BE2C (cell line): ENCODE results near the gene NARF.

Experiments used
- DNase-seq: peaks from one replicate; pipeline ENCODE4 v3.0.0-alpha.2; 2020
- H3K27me3 ChIP-seq: fragments of 250-450 bp; sonication (Bioruptor Pico); 2 replicates; pipeline ENCODE4 v1.5.1; 2020; ENCODE audit warnings: mild to moderate bottlenecking
- H3K36me3 ChIP-seq: fragments of 250-450 bp; sonication (Bioruptor Pico); 2 replicates; pipeline ENCODE4 v1.5.1; 2020; ENCODE audit warnings: mild to moderate bottlenecking
- H3K4me1 ChIP-seq: fragments of 250-450 bp; sonication (Bioruptor Pico); 2 replicates; pipeline ENCODE4 v1.5.1; 2020
- H3K4me3 ChIP-seq: 2 replicates; pipeline ENCODE4 v1.5.1; 2011; ENCODE audit warnings: low read depth, low read length
- H3K9me3 ChIP-seq: fragments of 250-450 bp; sonication (Bioruptor Pico); 2 replicates; pipeline ENCODE4 v1.5.1; 2020
- TF ChIP-seq, protein P1 (sequence below): IDR thresholded peaks from 2 replicates; pipeline ENCODE4 v1.5.1; 2012; ENCODE audit warnings: mild to moderate bottlenecking, low read depth, low read length

The NARF gene

DNA sequence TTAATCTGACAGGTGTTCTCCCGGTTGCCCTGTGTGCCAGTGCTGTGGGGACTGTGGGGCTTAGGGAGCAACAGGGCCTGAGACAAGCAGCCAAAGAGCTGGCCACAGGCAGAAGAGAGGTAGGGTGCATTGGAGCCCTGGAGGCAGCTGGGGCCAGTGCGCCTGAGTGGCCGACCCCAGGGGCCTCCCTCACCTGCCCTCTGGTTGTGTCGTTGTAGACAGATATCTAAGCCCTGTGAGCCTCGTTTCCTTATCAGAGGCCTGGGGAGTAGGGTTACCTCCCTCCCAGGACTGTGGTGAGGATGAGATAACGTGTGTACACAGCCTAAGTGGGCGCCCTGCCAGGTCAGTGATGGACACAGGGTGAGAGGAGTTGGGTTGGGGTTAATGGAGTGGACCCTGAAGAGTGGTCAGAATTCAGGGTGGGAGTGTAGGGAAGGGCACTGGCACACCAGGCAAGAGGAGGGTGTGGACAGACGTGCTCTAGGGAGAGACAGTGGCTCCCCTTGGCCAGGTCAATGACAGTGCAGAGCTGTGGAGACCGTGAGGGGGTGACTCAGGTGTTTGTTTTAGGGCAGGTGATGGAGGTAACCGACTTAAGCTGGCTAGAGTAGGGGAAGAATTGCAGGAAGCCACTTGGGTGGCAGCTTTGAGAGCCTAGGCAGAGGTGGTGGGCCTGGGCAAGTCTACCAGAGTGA, 3.4 kb downstream of the NARF start:
- Histone ChIP-seq H3K4me3 (no peak overlapping the region), H3K4me1 (peaks cover 3% of the 10 kb centered on the region; the same call in 1 of the 2 replicates), H3K27me3 (no peaks in the 10 kb centered on the region), H3K9me3 (no peaks in the 10 kb centered on the region), H3K36me3 (peaks cover 41% of the 10 kb centered on the region)
- no peak for DNase-seq
- TF ChIP-seq, protein P1, sequence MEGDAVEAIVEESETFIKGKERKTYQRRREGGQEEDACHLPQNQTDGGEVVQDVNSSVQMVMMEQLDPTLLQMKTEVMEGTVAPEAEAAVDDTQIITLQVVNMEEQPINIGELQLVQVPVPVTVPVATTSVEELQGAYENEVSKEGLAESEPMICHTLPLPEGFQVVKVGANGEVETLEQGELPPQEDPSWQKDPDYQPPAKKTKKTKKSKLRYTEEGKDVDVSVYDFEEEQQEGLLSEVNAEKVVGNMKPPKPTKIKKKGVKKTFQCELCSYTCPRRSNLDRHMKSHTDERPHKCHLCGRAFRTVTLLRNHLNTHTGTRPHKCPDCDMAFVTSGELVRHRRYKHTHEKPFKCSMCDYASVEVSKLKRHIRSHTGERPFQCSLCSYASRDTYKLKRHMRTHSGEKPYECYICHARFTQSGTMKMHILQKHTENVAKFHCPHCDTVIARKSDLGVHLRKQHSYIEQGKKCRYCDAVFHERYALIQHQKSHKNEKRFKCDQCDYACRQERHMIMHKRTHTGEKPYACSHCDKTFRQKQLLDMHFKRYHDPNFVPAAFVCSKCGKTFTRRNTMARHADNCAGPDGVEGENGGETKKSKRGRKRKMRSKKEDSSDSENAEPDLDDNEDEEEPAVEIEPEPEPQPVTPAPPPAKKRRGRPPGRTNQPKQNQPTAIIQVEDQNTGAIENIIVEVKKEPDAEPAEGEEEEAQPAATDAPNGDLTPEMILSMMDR: no peak

DNA sequence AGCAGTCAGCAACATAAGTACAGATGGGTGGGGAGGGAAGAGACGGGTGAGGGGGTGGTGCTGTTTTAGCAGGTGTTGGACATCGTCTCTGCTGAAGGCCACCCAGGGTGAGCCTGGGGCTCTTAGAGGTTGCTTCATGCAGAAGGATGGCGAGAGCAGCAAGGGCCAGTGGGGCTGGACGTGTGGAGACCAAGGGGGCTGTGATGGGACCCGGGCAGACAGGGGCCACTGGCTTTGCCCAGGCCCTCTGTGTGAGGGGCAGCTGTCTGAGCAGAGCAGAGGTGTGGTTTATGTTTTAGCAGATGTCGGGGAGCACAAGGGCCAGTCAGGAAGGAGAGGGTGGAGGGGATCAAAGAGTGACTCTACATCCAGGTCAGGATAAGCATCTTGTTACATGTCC, 4.8 kb downstream of the NARF start:
- Histone ChIP-seq H3K9me3 (no peaks in the 10 kb centered on the region), H3K4me1 (no peaks in the 10 kb centered on the region), H3K4me3 (no peak overlapping the region), H3K36me3 (peaks cover 44% of the 10 kb centered on the region), H3K27me3 (no peaks in the 10 kb centered on the region)
- DNase-seq: no peak
- TF ChIP-seq, protein P1: no peak

DNA sequence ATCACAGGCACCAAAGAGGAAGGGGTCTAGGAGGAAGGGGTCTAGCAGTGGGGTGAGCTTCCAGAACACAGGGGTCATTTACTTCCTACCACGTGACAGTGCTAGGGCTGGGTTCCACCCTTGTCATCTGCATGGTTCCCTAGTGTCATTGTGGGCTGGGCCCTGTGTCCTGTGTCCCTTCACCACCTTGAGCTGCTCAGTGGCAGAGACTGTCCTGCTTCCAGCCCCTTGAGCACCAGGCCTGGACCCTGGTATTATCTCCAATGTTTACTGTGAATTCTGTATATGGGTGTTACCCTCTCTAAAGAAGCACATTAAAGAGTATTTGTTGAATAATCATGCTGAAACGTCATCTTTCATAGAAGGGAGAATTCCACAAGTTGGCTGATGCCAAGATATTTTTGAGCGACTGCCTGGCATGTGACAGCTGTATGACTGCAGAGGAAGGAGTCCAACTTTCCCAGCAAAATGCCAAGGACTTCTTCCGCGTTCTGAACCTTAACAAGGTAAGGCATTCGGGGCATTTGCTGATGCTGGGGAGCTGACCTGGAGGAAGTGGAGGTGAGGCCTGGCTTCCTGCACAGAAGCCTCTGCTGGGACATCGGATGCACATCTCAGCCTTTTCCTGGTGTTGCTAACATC, 5.5 kb downstream of the NARF start:
- Histone ChIP-seq H3K27me3 (no peaks in the 10 kb centered on the region), H3K36me3 (peaks cover 49% of the 10 kb centered on the region), H3K9me3 (no peaks in the 10 kb centered on the region), H3K4me3 (no peak overlapping the region), H3K4me1 (no peaks in the 10 kb centered on the region)
- no peak for DNase-seq
- TF ChIP-seq, protein P1: no peak

DNA sequence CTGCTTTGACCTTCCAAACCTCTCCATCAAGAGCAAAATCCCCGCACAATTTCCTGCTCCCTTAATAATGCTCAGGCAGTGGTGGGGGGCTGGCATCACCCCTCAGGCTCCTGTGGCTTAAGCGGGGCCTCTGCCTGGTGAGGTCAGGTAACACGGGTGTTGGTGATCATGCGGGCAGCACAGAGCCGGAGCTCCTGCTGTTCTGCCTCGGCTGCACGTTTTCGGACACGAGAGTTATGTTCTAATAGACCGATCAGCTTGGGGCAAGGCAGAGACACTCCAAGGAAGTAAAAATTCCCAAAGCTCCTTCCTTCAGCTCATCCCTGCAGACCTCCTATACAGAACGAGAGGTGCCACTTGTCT, 6.0 kb downstream of the NARF start:
- TF ChIP-seq, protein P1: no peak
- no peaks in the 10 kb centered on the region for H3K4me1 ChIP-seq
- no peaks in the 10 kb centered on the region for H3K27me3 ChIP-seq
- no peak overlapping the region for H3K4me3 ChIP-seq
- H3K36me3 ChIP-seq: peaks cover 54% of the 10 kb centered on the region
- DNase-seq: no peak
- no peaks in the 10 kb centered on the region for H3K9me3 ChIP-seq

DNA sequence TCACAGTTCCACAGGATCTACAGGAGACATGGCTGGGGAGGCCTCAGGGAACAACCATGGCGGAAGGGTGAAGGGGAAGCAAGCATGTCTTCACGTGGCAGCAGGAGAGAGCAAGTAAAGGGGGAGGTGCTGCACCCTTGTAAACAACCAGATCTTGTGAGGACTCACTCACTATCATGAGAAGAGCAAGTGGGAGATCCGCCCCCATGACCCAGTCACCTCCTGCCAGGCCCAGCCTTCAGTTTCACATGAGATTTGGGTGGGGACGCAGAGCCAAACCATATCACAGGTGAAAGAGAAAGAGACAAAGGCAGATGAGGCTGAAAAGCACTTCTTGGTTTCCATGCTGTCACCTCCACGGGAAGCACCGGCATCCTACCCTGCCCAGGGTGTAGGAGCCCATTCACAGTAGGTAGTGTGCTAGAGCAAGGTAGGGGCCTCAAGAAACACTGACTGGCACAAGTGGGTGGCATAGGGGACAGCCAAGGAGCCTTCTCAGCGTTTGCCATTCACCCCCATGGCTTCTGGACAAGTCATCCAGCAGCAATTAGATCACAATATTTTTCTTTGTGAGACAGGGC, 6.6 kb downstream of the NARF start:
- no peak for DNase-seq
- H3K36me3 ChIP-seq: peaks cover 57% of the 10 kb centered on the region
- H3K27me3 ChIP-seq: no peaks in the 10 kb centered on the region

More for the DNA sequence above, 6.6 kb downstream of the NARF start:
- no peaks in the 10 kb centered on the region for H3K9me3 ChIP-seq
- H3K4me3 ChIP-seq: no peak overlapping the region
- TF ChIP-seq, protein P1: no peak
- no peaks in the 10 kb centered on the region for H3K4me1 ChIP-seq
